Common myeloid progenitor, CD34-positive (primary cell): ENCODE data around the gene LENG8.
A peak's percentile ranks its signal among the peaks of the same experiment; 100 is the strongest.

Source experiments
- CTCF ChIA-PET: fragments of 350-600 bp; sonication (Branson Sonifier 250); formaldehyde crosslinking; loops from one replicate; lab custom pipeline; 2021; ENCODE audit warnings: antibody characterized with exemption; lab: Charles Lee
- POLR2A ChIA-PET: fragments of 350-600 bp; sonication (Branson Sonifier 250); formaldehyde crosslinking; loops from one replicate; lab custom pipeline; 2021; ENCODE audit warnings: antibody characterized with exemption; lab: Charles Lee
- DNase-seq, 3 donors: peaks; one replicate each; pipeline versions ENCODE4 v3.0.0 to v3.0.0-alpha.2; 2013
- H3K27ac ChIP-seq, 2 experiments: 1 replicate in 1 of 2; 2 replicates in 1 of 2; pipeline ENCODE4 v1.7.0; 2013; ENCODE audit warnings: inconsistent platforms in 2 of 2, low read length in 2 of 2, mild to moderate bottlenecking in 2 of 2, low read depth in 1 of 2, moderate library complexity in 1 of 2; ENCODE audit not compliant: severe bottlenecking in 2 of 2, insufficient read depth in 1 of 2, poor library complexity in 1 of 2
- H3K27me3 ChIP-seq, 5 experiments: replicated peaks in 2 of 5; 1 replicate in 3 of 5; 2 replicates in 2 of 5; pipeline versions ENCODE4 v1.6.1 to v1.7.0; 2013; ENCODE audit warnings: low read length in 4 of 5, mild to moderate bottlenecking in 2 of 5, moderate library complexity in 2 of 5, inconsistent platforms in 1 of 5; ENCODE audit not compliant: insufficient read depth in 5 of 5, control insufficient read depth in 4 of 5
- H3K36me3 ChIP-seq, 4 experiments: 1 replicate in 2 of 4; 2 replicates in 2 of 4; pipeline versions ENCODE4 v1.6.1 to v1.7.0; 2013; ENCODE audit warnings: low read length in 3 of 4, control low read depth in 1 of 4, mild to moderate bottlenecking in 1 of 4; ENCODE audit not compliant: control insufficient read depth in 4 of 4, insufficient read depth in 4 of 4
- H3K4me1 ChIP-seq, 4 experiments: 1 replicate in 3 of 4; 2 replicates in 1 of 4; pipeline versions ENCODE4 v1.6.1 to v1.7.1; 2013; ENCODE audit warnings: low read length in 3 of 4, mild to moderate bottlenecking in 3 of 4, control low read depth in 1 of 4, inconsistent platforms in 1 of 4, moderate library complexity in 1 of 4; ENCODE audit not compliant: control insufficient read depth in 4 of 4, insufficient read depth in 4 of 4; ENCODE audit errors: control extremely low read depth in 1 of 4
- H3K4me3 ChIP-seq, 7 experiments: 1 replicate in 4 of 7; 2 replicates in 3 of 7; pipeline versions ENCODE4 v1.5.1 to v1.7.0; 2013; ENCODE audit warnings: mild to moderate bottlenecking in 7 of 7, low read length in 6 of 7, moderate library complexity in 6 of 7, inconsistent platforms in 2 of 7, low read depth in 2 of 7, control low read depth in 1 of 7; ENCODE audit not compliant: insufficient read depth in 4 of 7, control insufficient read depth in 1 of 7; ENCODE audit errors: extremely low read depth in 1 of 7
- H3K9me3 ChIP-seq, 5 experiments: 1 replicate in 4 of 5; 2 replicates in 1 of 5; pipeline versions ENCODE4 v1.6.1 to v1.7.1; 2013; ENCODE audit warnings: low read length in 4 of 5, mild to moderate bottlenecking in 2 of 5, inconsistent platforms in 1 of 5, low read depth in 1 of 5, moderate library complexity in 1 of 5; ENCODE audit not compliant: control insufficient read depth in 4 of 5, insufficient read depth in 2 of 5; ENCODE audit errors: control extremely low read depth in 1 of 5
- WGBS: methylation state at CpG from one replicate; pipeline ENCODE4 v1.1.5; 2013; ENCODE audit not compliant: insufficient coverage; 5-methylcytosine and 5-hydroxymethylcytosine counted together

The LENG8 gene

DNA sequence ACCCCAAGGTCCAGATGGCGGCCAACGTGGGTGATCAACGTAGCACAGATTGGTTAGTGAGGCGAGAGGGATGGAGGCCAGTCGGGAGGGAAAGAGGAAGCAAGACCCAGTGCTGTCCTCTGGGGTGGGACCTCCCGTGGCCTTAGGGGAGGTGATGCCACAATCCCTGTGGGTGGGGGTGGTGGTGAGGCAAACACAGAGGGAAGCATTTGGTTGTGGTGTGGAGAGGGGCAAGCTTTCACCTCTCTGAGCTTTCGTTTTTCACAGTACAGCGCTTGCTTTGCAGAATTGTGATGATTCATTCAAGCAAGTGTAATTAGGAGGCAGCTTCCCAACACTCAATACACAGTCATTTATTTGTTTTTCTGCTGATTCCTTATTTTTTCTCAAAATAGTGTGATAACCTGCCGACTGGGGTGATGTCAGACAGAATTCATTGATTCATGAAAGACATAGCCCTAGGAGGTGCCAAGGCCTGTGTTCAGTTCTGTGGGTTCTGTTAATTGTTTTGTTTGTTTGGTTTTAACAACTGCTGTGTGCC lies 2.4 kb downstream of the LENG8 start:
- peak in 1 of 3 donors; percentile 31 for DNase-seq
- Histone ChIP-seq H3K9me3 (no peaks in the 10 kb centered on the region), H3K36me3 (peaks cover 14 to 60% (median 44%) of the 10 kb centered on the region in 4 experiments), H3K27me3 (no peaks in the 10 kb centered on the region), H3K27ac (peak overlapping the region; percentile 25 to 95), H3K4me3 (peak overlapping the region in 1 of 7 experiments; percentile 18), H3K4me1 (peaks cover 15 to 37% (median 24%) of the 10 kb centered on the region in 4 experiments)
- WGBS = 61% methylated on average over 3 of the region's 9 CpGs
- POLR2A ChIA-PET = interaction anchor here (0.9 kb wide), 1 partner anchor 40 kb away, joined by 3 read pairs; no protein-coding TSS in a partner anchor
- CTCF ChIA-PET = interaction anchor here (1.4 to 5.8 kb wide), 2 partner anchors 11 to 12 kb away, joined by 5 to 23 read pairs; no protein-coding TSS in a partner anchor

- no peak for DNase-seq
- ChIA-PET POLR2A (interaction anchor here (0.9 kb wide), 1 partner anchor 41 kb away, joined by 3 read pairs; no protein-coding TSS in a partner anchor), CTCF (interaction anchor here (5.8 kb wide), 1 partner anchor 12 kb away, joined by 23 read pairs; no protein-coding TSS in a partner anchor)
- Histone ChIP-seq H3K4me3 (no peak overlapping the region), H3K36me3 (peaks cover 17 to 63% (median 47%) of the 10 kb centered on the region in 4 experiments), H3K27ac (peak overlapping the region in 1 of 2 experiments; percentile 95), H3K27me3 (no peaks in the 10 kb centered on the region), H3K4me1 (peaks cover 12 to 34% (median 24%) of the 10 kb centered on the region in 4 experiments), H3K9me3 (no peaks in the 10 kb centered on the region)
- WGBS = 100% methylated on average over 8 of the region's 11 CpGs
Measured at GRCh38 chr19:54451997-54452396, 3.0 kb downstream of the LENG8 start.

DNA sequence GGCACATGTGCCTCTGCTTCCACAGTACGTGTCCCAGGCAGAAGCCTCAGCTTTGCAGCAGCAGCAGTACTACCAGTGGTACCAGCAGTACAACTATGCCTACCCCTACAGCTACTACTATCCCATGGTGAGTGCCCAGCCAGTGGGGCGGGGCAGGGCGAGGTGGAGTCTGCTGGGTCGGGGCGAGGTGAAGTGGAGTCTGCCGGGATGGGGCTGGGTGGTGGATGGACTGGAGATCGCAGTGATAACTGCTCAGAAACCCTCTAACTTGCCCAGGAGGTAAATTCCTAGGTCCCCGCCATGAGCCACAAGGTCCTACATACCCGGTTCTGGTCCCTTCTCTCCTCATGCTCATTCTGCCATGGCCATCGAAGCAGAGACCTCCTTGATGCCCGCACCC lies 3.6 kb downstream of the LENG8 start:
- ChIA-PET CTCF (interaction anchor here (1.4 to 5.8 kb wide), 3 partner anchors 11 to 37 kb away, joined by 4 to 23 read pairs (median 10); partner anchors contain the start of genes LENG9 and TTYH1), POLR2A (no interaction called here)
- WGBS = 96% methylated on average over 9 of the region's 11 CpGs

GRCh38 chr19:54453921-54454780 lies 5.2 kb downstream of the LENG8 start:
- ChIA-PET POLR2A (interaction anchor here (1.4 kb wide), 1 partner anchor 8 kb away, joined by 7 read pairs; no protein-coding TSS in a partner anchor), CTCF (interaction anchor here (1.1 to 2.5 kb wide), 4 partner anchors 9 to 39 kb away, joined by 3 to 10 read pairs (median 7); partner anchors contain the start of genes LENG9 and TTYH1)
- Histone ChIP-seq H3K36me3 (peaks cover 18 to 83% (median 63%) of the 10 kb centered on the region in 4 experiments), H3K4me1 (peaks cover 7 to 24% (median 14%) of the 10 kb centered on the region in 4 experiments), H3K27me3 (no peaks in the 10 kb centered on the region), H3K4me3 (no peak overlapping the region), H3K9me3 (no peaks in the 10 kb centered on the region), H3K27ac (no peak overlapping the region)
- DNase-seq = no peak
- 96% methylated on average over 25 of the region's 31 CpGs for WGBS

More for the DNA sequence above, 3.6 kb downstream of the LENG8 start:
- Histone ChIP-seq H3K4me3 (no peak overlapping the region), H3K36me3 (peaks cover 17 to 68% (median 49%) of the 10 kb centered on the region in 4 experiments), H3K27ac (no peak overlapping the region), H3K27me3 (no peaks in the 10 kb centered on the region), H3K9me3 (no peaks in the 10 kb centered on the region), H3K4me1 (peaks cover 7 to 28% (median 18%) of the 10 kb centered on the region in 4 experiments)
- no peak for DNase-seq

GRCh38 chr19:54454781-54455675 lies 6.0 kb downstream of the LENG8 start:
- no peak overlapping the region for H3K27ac ChIP-seq
- ChIA-PET POLR2A (no interaction called here), CTCF (interaction anchor here (0.9 to 2.5 kb wide), 3 partner anchors 8 to 33 kb away, joined by 3 to 10 read pairs (median 10); partner anchors contain the start of gene LENG9)
- no peak overlapping the region for H3K4me3 ChIP-seq
- DNase-seq = no peak
- H3K27me3 ChIP-seq = no peaks in the 10 kb centered on the region
- peaks cover 18 to 92% (median 71%) of the 10 kb centered on the region in 4 experiments for H3K36me3 ChIP-seq
- H3K9me3 ChIP-seq = no peaks in the 10 kb centered on the region
- 97% methylated on average over 33 of the region's 33 CpGs for WGBS
- H3K4me1 ChIP-seq = peaks cover 4 to 28% (median 14%) of the 10 kb centered on the region in 4 experiments

DNA sequence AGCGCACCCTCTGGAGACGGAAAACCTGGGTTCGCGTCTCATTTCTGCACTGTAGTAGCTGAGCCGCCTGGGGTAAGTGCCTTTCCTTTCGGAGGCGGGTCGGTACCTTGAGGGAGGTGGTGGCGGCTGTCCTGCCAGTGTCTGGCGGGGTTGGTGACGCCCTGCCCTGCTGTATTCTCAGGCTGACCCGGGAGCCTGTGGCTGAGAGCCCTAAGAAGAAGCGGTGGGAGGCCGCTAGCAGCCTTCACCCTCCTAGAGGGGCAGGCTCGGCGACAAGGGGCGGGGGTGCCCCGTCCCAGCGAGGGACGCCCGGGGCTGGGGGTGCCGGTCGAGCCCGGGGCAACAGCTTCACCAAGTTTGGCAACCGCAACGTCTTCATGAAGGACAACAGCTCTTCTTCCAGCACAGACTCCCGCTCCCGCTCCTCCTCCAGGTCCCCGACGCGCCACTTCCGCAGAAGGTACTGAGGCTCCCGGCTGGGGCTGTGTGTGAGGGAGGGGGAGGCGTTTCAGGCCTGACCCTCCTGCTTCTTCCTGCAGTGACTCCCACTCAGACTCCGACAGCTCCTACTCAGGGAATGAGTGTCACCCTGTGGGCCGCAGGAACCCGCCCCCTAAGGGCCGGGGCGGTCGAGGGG lies 6.9 kb downstream of the LENG8 start:
- CTCF ChIA-PET = interaction anchor here (0.9 kb wide), 1 partner anchor 34 kb away, joined by 3 read pairs; no protein-coding TSS in a partner anchor
- DNase-seq = no peak
- peaks cover 18 to 96% (median 74%) of the 10 kb centered on the region in 4 experiments for H3K36me3 ChIP-seq

More for the DNA sequence above, 6.9 kb downstream of the LENG8 start:
- 97% methylated on average over 28 of the region's 40 CpGs for WGBS
- H3K4me3 ChIP-seq = no peak overlapping the region
- POLR2A ChIA-PET = no interaction called here
- H3K27me3 ChIP-seq = no peaks in the 10 kb centered on the region
- H3K4me1 ChIP-seq = peaks cover 0 to 23% (median 9%) of the 10 kb centered on the region in 4 experiments
- no peaks in the 10 kb centered on the region for H3K9me3 ChIP-seq
- no peak overlapping the region for H3K27ac ChIP-seq
